ENCODE results near the gene NTN5. TPM values are rescaled to one million over a fixed set of nuclear protein-coding genes. Genes with fewer than 3 reads are reported as not detected.

NTN5 gene
- total RNA-seq, 2 donors from 2014 or later = 1.9 to 2.1 TPM

- ATAC-seq (replicated peaks in 1 of 2) (peak; percentile 77 to 79), DNase-seq (peak; percentile 99)
- H3K9me3 Mint-ChIP-seq = no peaks in the 10 kb centered on the region
- H3K36me3 Mint-ChIP-seq (ENCODE audit: insufficient read depth in 2 of 2) = peaks cover 8 to 20% of the 10 kb centered on the region in 2 donors
- peaks cover 65% of the 10 kb centered on the region for H3K4me1 Mint-ChIP-seq (ENCODE audit: low read depth)
- H3K27ac Mint-ChIP-seq = peak overlapping the region; percentile 89
- peak overlapping the region; percentile 85 to 95 for H3K4me3 Mint-ChIP-seq
- no peaks in the 10 kb centered on the region for H3K27me3 Mint-ChIP-seq (ENCODE audit: low read depth)
Observed at GRCh38 chr19:48624067-48624594, 48.7 kb downstream of the NTN5 start.

- H3K4me3 Mint-ChIP-seq = peak overlapping the region; percentile 85 to 95
- DNase-seq (no peak), ATAC-seq (replicated peaks in 1 of 2) (no peak)
- no peaks in the 10 kb centered on the region for H3K27me3 Mint-ChIP-seq (ENCODE audit: low read depth)
- peaks cover 9 to 21% of the 10 kb centered on the region in 2 donors for H3K36me3 Mint-ChIP-seq (ENCODE audit: insufficient read depth in 2 of 2)
- peaks cover 66% of the 10 kb centered on the region for H3K4me1 Mint-ChIP-seq (ENCODE audit: low read depth)
- peak overlapping the region; percentile 89 for H3K27ac Mint-ChIP-seq
- no peaks in the 10 kb centered on the region for H3K9me3 Mint-ChIP-seq
Observed at GRCh38 chr19:48623556-48624066, 49.2 kb downstream of the NTN5 start.

- H3K27me3 Mint-ChIP-seq (ENCODE audit: low read depth) = no peaks in the 10 kb centered on the region
- no peaks in the 10 kb centered on the region for H3K9me3 Mint-ChIP-seq
- ATAC-seq (replicated peaks in 1 of 2) (no peak), DNase-seq (no peak)
- H3K36me3 Mint-ChIP-seq (ENCODE audit: insufficient read depth in 2 of 2) = peaks cover 18 to 43% of the 10 kb centered on the region in 2 donors
- peak overlapping the region; percentile 100 for H3K4me3 Mint-ChIP-seq
- peak overlapping the region; percentile 99 for H3K27ac Mint-ChIP-seq
- H3K4me1 Mint-ChIP-seq (ENCODE audit: low read depth) = peaks cover 75% of the 10 kb centered on the region
Observed at GRCh38 chr19:48619692-48620585, 52.9 kb downstream of the NTN5 start.

- peaks cover 18 to 43% of the 10 kb centered on the region in 2 donors for H3K36me3 Mint-ChIP-seq (ENCODE audit: insufficient read depth in 2 of 2)
- peak within 1 kb of the TSS; percentile 100 for H3K4me3 Mint-ChIP-seq
- H3K4me1 Mint-ChIP-seq (ENCODE audit: low read depth) = peaks cover 66% of the 10 kb centered on the region
- peak within 1 kb of the TSS; percentile 99 for H3K27ac Mint-ChIP-seq
- H3K9me3 Mint-ChIP-seq = no peaks in the 10 kb centered on the region
- ATAC-seq (replicated peaks in 1 of 2) (peak; percentile 89), DNase-seq (peak; percentile 97)
- H3K27me3 Mint-ChIP-seq (ENCODE audit: low read depth) = no peaks in the 10 kb centered on the region
Observed at GRCh38 chr19:48618916-48619691, 53.7 kb downstream of the NTN5 start, which contains the start of the genes RPL18 and SPHK2. Gene RPL18, minus strand, starts transcription at chr19:48619178. Its CDS starts 35 bp downstream, at chr19:48619143. Gene SPHK2, plus strand, starts transcription at chr19:48619506. Its CDS starts 1,009 bp downstream, at chr19:48620515.

GRCh38 chr19:48618278-48618915 is 54.4 kb downstream of the NTN5 start:
- H3K27me3 Mint-ChIP-seq (ENCODE audit: low read depth) = no peaks in the 10 kb centered on the region
- H3K4me3 Mint-ChIP-seq = peak overlapping the region; percentile 100
- DNase-seq (no peak), ATAC-seq (replicated peaks in 1 of 2) (no peak)
- peak overlapping the region; percentile 99 for H3K27ac Mint-ChIP-seq
- H3K4me1 Mint-ChIP-seq (ENCODE audit: low read depth) = peaks cover 59% of the 10 kb centered on the region
- no peaks in the 10 kb centered on the region for H3K9me3 Mint-ChIP-seq
- peaks cover 17 to 38% of the 10 kb centered on the region in 2 donors for H3K36me3 Mint-ChIP-seq (ENCODE audit: insufficient read depth in 2 of 2)

- ATAC-seq (replicated peaks in 1 of 2) (no peak), DNase-seq (no peak)
- no peaks in the 10 kb centered on the region for H3K9me3 Mint-ChIP-seq
- no peaks in the 10 kb centered on the region for H3K27me3 Mint-ChIP-seq (ENCODE audit: low read depth)
- peaks cover 51% of the 10 kb centered on the region for H3K4me1 Mint-ChIP-seq (ENCODE audit: low read depth)
- H3K4me3 Mint-ChIP-seq = peak overlapping the region; percentile 100
- H3K27ac Mint-ChIP-seq = peak overlapping the region; percentile 99
- H3K36me3 Mint-ChIP-seq (ENCODE audit: insufficient read depth in 2 of 2) = peaks cover 14 to 35% of the 10 kb centered on the region in 2 donors
Observed at GRCh38 chr19:48617146-48617937, 55.5 kb downstream of the NTN5 start.

GRCh38 chr19:48616491-48617056 is 56.2 kb downstream of the NTN5 start:
- ATAC-seq (replicated peaks in 1 of 2) (no peak), DNase-seq (no peak)
- no peaks in the 10 kb centered on the region for H3K9me3 Mint-ChIP-seq
- peaks cover 14 to 30% of the 10 kb centered on the region in 2 donors for H3K36me3 Mint-ChIP-seq (ENCODE audit: insufficient read depth in 2 of 2)
- H3K27ac Mint-ChIP-seq = peak overlapping the region; percentile 99
- H3K27me3 Mint-ChIP-seq (ENCODE audit: low read depth) = no peaks in the 10 kb centered on the region
- peak overlapping the region; percentile 100 for H3K4me3 Mint-ChIP-seq
- H3K4me1 Mint-ChIP-seq (ENCODE audit: low read depth) = peaks cover 44% of the 10 kb centered on the region

- Mint-ChIP-seq H3K9me3 (no peaks in the 10 kb centered on the region), H3K4me3 (peak overlapping the region; percentile 100), H3K27me3 (ENCODE audit: low read depth) (no peaks in the 10 kb centered on the region), H3K27ac (peak overlapping the region; percentile 12), H3K4me1 (ENCODE audit: low read depth) (peaks cover 40% of the 10 kb centered on the region), H3K36me3 (ENCODE audit: insufficient read depth in 2 of 2) (peaks cover 14 to 27% of the 10 kb centered on the region in 2 donors)
- no peak for ATAC-seq (replicated peaks in 1 of 2)
- no peak for DNase-seq
Observed at GRCh38 chr19:48616041-48616436, 56.8 kb downstream of the NTN5 start.

GRCh38 chr19:48615231-48616040 is 57.4 kb downstream of the NTN5 start:
- Mint-ChIP-seq H3K4me1 (ENCODE audit: low read depth) (peaks cover 39% of the 10 kb centered on the region), H3K4me3 (peak overlapping the region in 1 of 2 donors; percentile 52), H3K27me3 (ENCODE audit: low read depth) (no peaks in the 10 kb centered on the region), H3K9me3 (no peaks in the 10 kb centered on the region), H3K27ac (no peak overlapping the region), H3K36me3 (ENCODE audit: insufficient read depth in 2 of 2) (peaks cover 14 to 27% of the 10 kb centered on the region in 2 donors)
- DNase-seq (no peak), ATAC-seq (replicated peaks in 1 of 2) (no peak)

GRCh38 chr19:48614436-48615230 is 58.2 kb downstream of the NTN5 start, which contains the start of gene FAM83E:
Gene FAM83E, minus strand, starts transcription at chr19:48615076. Its CDS starts 1,704 bp downstream, at chr19:48613372.
- H3K27ac Mint-ChIP-seq = peak within 1 kb of the TSS; percentile 14
- H3K4me3 Mint-ChIP-seq = peak within 1 kb of the TSS in 1 of 2 donors; percentile 52
- H3K36me3 Mint-ChIP-seq (ENCODE audit: insufficient read depth in 2 of 2) = peaks cover 12 to 27% of the 10 kb centered on the region in 2 donors
- no peak for DNase-seq
- ATAC-seq (replicated peaks in 1 of 2) = no peak
- no peaks in the 10 kb centered on the region for H3K27me3 Mint-ChIP-seq (ENCODE audit: low read depth)
- peaks cover 31% of the 10 kb centered on the region for H3K4me1 Mint-ChIP-seq (ENCODE audit: low read depth)
- no peaks in the 10 kb centered on the region for H3K9me3 Mint-ChIP-seq

Data from activated T-cell treated with anti-CD3 and anti-CD28 coated beads, Interleukin-2, amount 50 U/mL, for 72 hours (primary cell).